WERI-Rb-1 (cell line): ENCODE results near the gene MRPS35.

Source experiments
- DNase-seq: peaks from one replicate; pipeline ENCODE4 v3.0.0-alpha.2; 2020
- H3K27ac ChIP-seq: fragments of 250-450 bp; sonication (Bioruptor Pico); 2 replicates; pipeline ENCODE4 v1.5.1; 2020; ENCODE audit warnings: mild to moderate bottlenecking, moderate library complexity
- H3K27me3 ChIP-seq: fragments of 250-450 bp; sonication (Bioruptor Pico); 2 replicates; pipeline ENCODE4 v1.5.1; 2021; ENCODE audit warnings: mild to moderate bottlenecking, low read depth, moderate library complexity; ENCODE audit not compliant: insufficient read depth, severe bottlenecking
- H3K36me3 ChIP-seq: fragments of 250-450 bp; sonication (Bioruptor Pico); 2 replicates; pipeline ENCODE4 v1.5.1; 2020; ENCODE audit warnings: mild to moderate bottlenecking, moderate library complexity
- H3K4me3 ChIP-seq: 2 replicates; pipeline ENCODE4 v1.5.1; 2011; ENCODE audit warnings: low read depth, mild to moderate bottlenecking, control low read depth, low read length
- H3K9me3 ChIP-seq: fragments of 250-450 bp; sonication (Bioruptor Pico); 2 replicates; pipeline ENCODE4 v1.5.1; 2021; ENCODE audit warnings: mild to moderate bottlenecking, moderate library complexity; ENCODE audit not compliant: severe bottlenecking
- TF ChIP-seq, protein P1 (sequence below): IDR thresholded peaks from 2 replicates; pipeline ENCODE4 v1.5.1; 2011; ENCODE audit warnings: low read depth, mild to moderate bottlenecking, control low read depth, inconsistent platforms, low read length

Gene MRPS35

GRCh38 chr12:27805238-27805637 lies 94.6 kb downstream of the MRPS35 start:
- Histone ChIP-seq H3K27me3 (no peaks in the 10 kb centered on the region), H3K27ac (no peak overlapping the region), H3K9me3 (no peaks in the 10 kb centered on the region), H3K36me3 (no peaks in the 10 kb centered on the region), H3K4me3 (no peak overlapping the region)
- DNase-seq = no peak
- TF ChIP-seq, protein P1, sequence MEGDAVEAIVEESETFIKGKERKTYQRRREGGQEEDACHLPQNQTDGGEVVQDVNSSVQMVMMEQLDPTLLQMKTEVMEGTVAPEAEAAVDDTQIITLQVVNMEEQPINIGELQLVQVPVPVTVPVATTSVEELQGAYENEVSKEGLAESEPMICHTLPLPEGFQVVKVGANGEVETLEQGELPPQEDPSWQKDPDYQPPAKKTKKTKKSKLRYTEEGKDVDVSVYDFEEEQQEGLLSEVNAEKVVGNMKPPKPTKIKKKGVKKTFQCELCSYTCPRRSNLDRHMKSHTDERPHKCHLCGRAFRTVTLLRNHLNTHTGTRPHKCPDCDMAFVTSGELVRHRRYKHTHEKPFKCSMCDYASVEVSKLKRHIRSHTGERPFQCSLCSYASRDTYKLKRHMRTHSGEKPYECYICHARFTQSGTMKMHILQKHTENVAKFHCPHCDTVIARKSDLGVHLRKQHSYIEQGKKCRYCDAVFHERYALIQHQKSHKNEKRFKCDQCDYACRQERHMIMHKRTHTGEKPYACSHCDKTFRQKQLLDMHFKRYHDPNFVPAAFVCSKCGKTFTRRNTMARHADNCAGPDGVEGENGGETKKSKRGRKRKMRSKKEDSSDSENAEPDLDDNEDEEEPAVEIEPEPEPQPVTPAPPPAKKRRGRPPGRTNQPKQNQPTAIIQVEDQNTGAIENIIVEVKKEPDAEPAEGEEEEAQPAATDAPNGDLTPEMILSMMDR = no peak
